ENCODE data around the gene RMRP. TPM values are rescaled to one million over a fixed set of nuclear protein-coding genes. Genes with fewer than 3 reads are reported as not detected.
"Not testable (repeated sequence)": the region's sequence is repeated elsewhere in the genome, so short reads cannot be mapped to it uniquely, and the experiment has no call there.

RMRP gene
- total and polyA plus RNA-seq, 5 donors, result 218 to 22,919 (median 20,579) TPM

- intact Hi-C loops (cut with DNase I), result no loop called here
- Histone ChIP-seq H3K27ac (ENCODE audit: low read length) (no peak overlapping the region), H3K27me3 (ENCODE audit: control insufficient read depth, insufficient read depth) (no peaks in the 10 kb centered on the region), H3K9me3 (ENCODE audit: control insufficient read depth, low read length) (no peaks in the 10 kb centered on the region), H3K4me3 (ENCODE audit: low read length) (no peak overlapping the region), H3K4me1 (ENCODE audit: control insufficient read depth, insufficient read depth, low read length) (no peaks in the 10 kb centered on the region)
- 91% methylated on average over 2 of the region's 2 CpGs for WGBS
- DNase-seq, result no peak
- no peak for ATAC-seq
Measured at GRCh38 chr9:35653611-35654010, 4.2 kb downstream of the RMRP start.

- no peak overlapping the region for H3K27ac ChIP-seq (ENCODE audit: low read length)
- H3K9me3 ChIP-seq (ENCODE audit: control insufficient read depth, low read length), result no peaks in the 10 kb centered on the region
- no peak overlapping the region for H3K4me3 ChIP-seq (ENCODE audit: low read length)
- WGBS, result 90% methylated on average over 8 of the region's 8 CpGs
- no peaks in the 10 kb centered on the region for H3K4me1 ChIP-seq (ENCODE audit: control insufficient read depth, insufficient read depth, low read length)
- H3K27me3 ChIP-seq (ENCODE audit: control insufficient read depth, insufficient read depth), result no peaks in the 10 kb centered on the region
- no peak for DNase-seq
- intact Hi-C loops (cut with DNase I), result no loop called here
- ATAC-seq, result no peak
Measured at GRCh38 chr9:35652829-35653209, 5.0 kb downstream of the RMRP start.

- intact Hi-C loops (cut with DNase I), result no loop called here
- ATAC-seq (no peak), DNase-seq (no peak)
- no peak overlapping the region for H3K27ac ChIP-seq (ENCODE audit: low read length)
- no peaks in the 10 kb centered on the region for H3K27me3 ChIP-seq (ENCODE audit: control insufficient read depth, insufficient read depth)
- H3K4me3 ChIP-seq (ENCODE audit: low read length), result no peak overlapping the region
- peaks cover 3% of the 10 kb centered on the region for H3K4me1 ChIP-seq (ENCODE audit: control insufficient read depth, insufficient read depth, low read length)
- H3K9me3 ChIP-seq (ENCODE audit: control insufficient read depth, low read length), result no peaks in the 10 kb centered on the region
- WGBS, result 80% methylated on average over 7 of the region's 7 CpGs
Measured at GRCh38 chr9:35651956-35652828, 5.6 kb downstream of the RMRP start.

- Histone ChIP-seq H3K4me3 (ENCODE audit: low read length) (no peak within 1 kb of the TSS), H3K9me3 (ENCODE audit: control insufficient read depth, low read length) (no peaks in the 10 kb centered on the region), H3K27me3 (ENCODE audit: control insufficient read depth, insufficient read depth) (no peaks in the 10 kb centered on the region), H3K4me1 (ENCODE audit: control insufficient read depth, insufficient read depth, low read length) (peaks cover 4% of the 10 kb centered on the region), H3K27ac (ENCODE audit: low read length) (peak within 1 kb of the TSS; percentile 64)
- DNase-seq, result peak in 1 of 3 donors; percentile 63
- ATAC-seq, result no peak
- WGBS, result 62% methylated on average over 22 of the region's 22 CpGs
- intact Hi-C loops (cut with DNase I), result no loop called here
Measured at GRCh38 chr9:35650341-35651158, 7.3 kb downstream of the RMRP start, which contains the start of gene SIT1. Gene SIT1, minus strand, starts transcription at chr9:35650931. Its CDS starts 78 bp downstream, at chr9:35650853.

- ATAC-seq, result peak in 1 of 2 donors; percentile 3
- intact Hi-C loops (cut with DNase I), result loop anchor here in 1 of 4 donors (10.0 kb wide), 1 partner anchor 175 kb away; the partner anchor contains the start of genes FAM221B and TMEM8B
- no peaks in the 10 kb centered on the region for H3K9me3 ChIP-seq (ENCODE audit: control insufficient read depth, low read length)
- DNase-seq, result peak; percentile 73 to 85 (median 83)
- no peak overlapping the region for H3K4me3 ChIP-seq (ENCODE audit: low read length)
- peak overlapping the region; percentile 64 for H3K27ac ChIP-seq (ENCODE audit: low read length)
- H3K4me1 ChIP-seq (ENCODE audit: control insufficient read depth, insufficient read depth, low read length), result peaks cover 4% of the 10 kb centered on the region
- 60% methylated on average over 26 of the region's 26 CpGs for WGBS
- H3K27me3 ChIP-seq (ENCODE audit: control insufficient read depth, insufficient read depth), result no peaks in the 10 kb centered on the region
Measured at GRCh38 chr9:35649431-35650340, 8.1 kb downstream of the RMRP start.

- Histone ChIP-seq H3K4me1 (ENCODE audit: control insufficient read depth, insufficient read depth, low read length) (peaks cover 4% of the 10 kb centered on the region), H3K27ac (ENCODE audit: low read length) (peak overlapping the region; percentile 69), H3K9me3 (ENCODE audit: control insufficient read depth, low read length) (no peaks in the 10 kb centered on the region), H3K27me3 (ENCODE audit: control insufficient read depth, insufficient read depth) (no peaks in the 10 kb centered on the region), H3K4me3 (ENCODE audit: low read length) (peak overlapping the region; percentile 59)
- peak; percentile 96 for ATAC-seq
- intact Hi-C loops (cut with DNase I), result loop anchor here in 1 of 4 donors (10.0 kb wide), 1 partner anchor 178 kb away; the partner anchor contains the start of genes FAM221B and TMEM8B
- under 1% methylated on average over 58 of the region's 58 CpGs for WGBS
- DNase-seq, result peak; percentile 93 to 98 (median 97)
Measured at GRCh38 chr9:35646533-35647265, 11.1 kb downstream of the RMRP start.

- Histone ChIP-seq H3K27me3 (ENCODE audit: control insufficient read depth, insufficient read depth) (no peaks in the 10 kb centered on the region), H3K27ac (ENCODE audit: low read length) (peak overlapping the region; percentile 69), H3K4me3 (ENCODE audit: low read length) (peak overlapping the region; percentile 59), H3K9me3 (ENCODE audit: control insufficient read depth, low read length) (no peaks in the 10 kb centered on the region), H3K4me1 (ENCODE audit: control insufficient read depth, insufficient read depth, low read length) (peaks cover 4% of the 10 kb centered on the region)
- ATAC-seq (peak; percentile 28 to 31), DNase-seq (peak in 1 of 3 donors; percentile 67)
- WGBS, result 2% methylated on average over 11 of the region's 11 CpGs
- intact Hi-C loops (cut with DNase I), result loop anchor here in 1 of 4 donors (10.0 kb wide), 1 partner anchor 179 kb away; the partner anchor contains the start of genes FAM221B and TMEM8B
Measured at GRCh38 chr9:35646153-35646532, 11.7 kb downstream of the RMRP start.

- H3K9me3 ChIP-seq (ENCODE audit: control insufficient read depth, low read length); ATAC-seq; H3K27ac ChIP-seq (ENCODE audit: low read length); H3K27me3 ChIP-seq (ENCODE audit: control insufficient read depth, insufficient read depth); DNase-seq; H3K4me1 ChIP-seq (ENCODE audit: control insufficient read depth, insufficient read depth, low read length): not testable (repeated sequence)
- 47% methylated on average over 10 of the region's 10 CpGs for whole genome bisulfite sequencing
- H3K4me3 ChIP-seq (ENCODE audit: low read length), result peak overlapping the region; percentile 59
- intact Hi-C loops (cut with DNase I), result loop anchor here in 1 of 4 donors (10.0 kb wide), 1 partner anchor 179 kb away; the partner anchor contains the start of genes FAM221B and TMEM8B
Measured at GRCh38 chr9:35645736-35646135, 12.1 kb downstream of the RMRP start.

GRCh38 chr9:35643046-35643445, 14.8 kb downstream of the RMRP start:
- ATAC-seq, result no peak
- intact Hi-C loops (cut with DNase I), result loop anchor here in 1 of 4 donors (10.0 kb wide), 1 partner anchor 182 kb away; the partner anchor contains the start of genes FAM221B and TMEM8B
- H3K4me1 ChIP-seq (ENCODE audit: control insufficient read depth, insufficient read depth, low read length), result peaks cover 4% of the 10 kb centered on the region
- WGBS, result 93% methylated on average over 12 of the region's 12 CpGs
- H3K27ac ChIP-seq (ENCODE audit: low read length), result no peak overlapping the region
- H3K9me3 ChIP-seq (ENCODE audit: control insufficient read depth, low read length), result no peaks in the 10 kb centered on the region
- no peak for DNase-seq
- no peaks in the 10 kb centered on the region for H3K27me3 ChIP-seq (ENCODE audit: control insufficient read depth, insufficient read depth)
- H3K4me3 ChIP-seq (ENCODE audit: low read length), result no peak overlapping the region

Data from right cardiac atrium (tissue), 5 donors.